Measurements from ENCODE around the gene CCT3. TPM values are rescaled to one million over a fixed set of nuclear protein-coding genes. Genes with fewer than 3 reads are reported as not detected.

Gene CCT3
- total RNA-seq, 4 donors from 2014 or later = 91.4 to 198 (median 149) TPM

GRCh38 chr1:156281281-156281680, 56.8 kb downstream of the CCT3 start:
- TF ChIP-seq POLR2AphosphoS5 (IDR thresholded peaks at IDR 0.05) (no peak), EP300 (IDR thresholded peaks at IDR 0.05) (no peak), POLR2A (IDR thresholded peaks at IDR 0.05) (no peak)
- TF ChIP-seq, protein P1, sequence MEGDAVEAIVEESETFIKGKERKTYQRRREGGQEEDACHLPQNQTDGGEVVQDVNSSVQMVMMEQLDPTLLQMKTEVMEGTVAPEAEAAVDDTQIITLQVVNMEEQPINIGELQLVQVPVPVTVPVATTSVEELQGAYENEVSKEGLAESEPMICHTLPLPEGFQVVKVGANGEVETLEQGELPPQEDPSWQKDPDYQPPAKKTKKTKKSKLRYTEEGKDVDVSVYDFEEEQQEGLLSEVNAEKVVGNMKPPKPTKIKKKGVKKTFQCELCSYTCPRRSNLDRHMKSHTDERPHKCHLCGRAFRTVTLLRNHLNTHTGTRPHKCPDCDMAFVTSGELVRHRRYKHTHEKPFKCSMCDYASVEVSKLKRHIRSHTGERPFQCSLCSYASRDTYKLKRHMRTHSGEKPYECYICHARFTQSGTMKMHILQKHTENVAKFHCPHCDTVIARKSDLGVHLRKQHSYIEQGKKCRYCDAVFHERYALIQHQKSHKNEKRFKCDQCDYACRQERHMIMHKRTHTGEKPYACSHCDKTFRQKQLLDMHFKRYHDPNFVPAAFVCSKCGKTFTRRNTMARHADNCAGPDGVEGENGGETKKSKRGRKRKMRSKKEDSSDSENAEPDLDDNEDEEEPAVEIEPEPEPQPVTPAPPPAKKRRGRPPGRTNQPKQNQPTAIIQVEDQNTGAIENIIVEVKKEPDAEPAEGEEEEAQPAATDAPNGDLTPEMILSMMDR (IDR thresholded peaks at IDR 0.05) = no peak
- no peaks in the 10 kb centered on the region for H3K9me3 ChIP-seq
- H3K4me3 ChIP-seq = peak overlapping the region; percentile 86
- peaks cover 36% of the 10 kb centered on the region for H3K36me3 ChIP-seq
- WGBS = 18% methylated on average over 8 of the region's 8 CpGs
- H3K27ac ChIP-seq = no peak overlapping the region
- peaks cover 43% of the 10 kb centered on the region for H3K4me1 ChIP-seq
- no peak for DNase-seq (ENCODE audit: low spot score in 2 of 2)
- H3K27me3 ChIP-seq = no peaks in the 10 kb centered on the region

- H3K4me3 ChIP-seq = no peak overlapping the region
- peaks cover 40% of the 10 kb centered on the region for H3K36me3 ChIP-seq
- 89% methylated on average over 3 of the region's 3 CpGs for WGBS
- TF ChIP-seq EP300 (IDR thresholded peaks at IDR 0.05) (no peak), POLR2AphosphoS5 (IDR thresholded peaks at IDR 0.05) (no peak), POLR2A (IDR thresholded peaks at IDR 0.05) (no peak)
- TF ChIP-seq, protein P1 (IDR thresholded peaks at IDR 0.05) = no peak
- DNase-seq (ENCODE audit: low spot score in 2 of 2) = no peak
- no peaks in the 10 kb centered on the region for H3K9me3 ChIP-seq
- H3K4me1 ChIP-seq = peaks cover 28% of the 10 kb centered on the region
- H3K27ac ChIP-seq = no peak overlapping the region
- no peaks in the 10 kb centered on the region for H3K27me3 ChIP-seq
These were observed 58.3 kb downstream of the CCT3 start for GRCh38 chr1:156279837-156280236.

DNA sequence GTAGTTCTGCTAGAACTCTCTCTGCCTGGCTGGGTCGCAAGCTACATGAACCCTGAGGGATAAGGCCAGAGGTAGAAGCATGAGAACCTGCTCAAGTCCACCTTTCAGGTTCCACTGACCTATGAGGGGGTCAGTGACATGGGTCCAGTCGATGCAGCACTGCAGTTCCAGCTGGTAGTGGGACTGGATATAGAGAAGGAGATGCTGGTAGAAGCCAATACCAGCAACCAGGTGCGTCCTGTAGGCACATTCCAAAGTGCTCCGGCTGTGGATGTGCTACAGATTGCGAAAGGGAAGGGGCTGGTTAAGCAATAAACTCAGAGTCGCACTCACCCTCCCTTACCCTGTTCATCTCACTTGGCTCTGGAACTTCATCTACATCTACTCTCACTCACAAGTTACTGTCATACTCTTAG, 61.1 kb downstream of the CCT3 start:
- Histone ChIP-seq H3K36me3 (peaks cover 69% of the 10 kb centered on the region), H3K4me3 (no peak overlapping the region), H3K27me3 (no peaks in the 10 kb centered on the region), H3K4me1 (peaks cover 15% of the 10 kb centered on the region), H3K9me3 (no peaks in the 10 kb centered on the region), H3K27ac (no peak overlapping the region)
- TF ChIP-seq EP300 (IDR thresholded peaks at IDR 0.05) (no peak), POLR2A (IDR thresholded peaks at IDR 0.05) (no peak), POLR2AphosphoS5 (IDR thresholded peaks at IDR 0.05) (no peak)
- TF ChIP-seq, protein P1 (IDR thresholded peaks at IDR 0.05) = no peak
- 61% methylated on average over 6 of the region's 6 CpGs for WGBS
- no peak for DNase-seq (ENCODE audit: low spot score in 2 of 2)

GRCh38 chr1:156276532-156276931, 61.6 kb downstream of the CCT3 start:
- Histone ChIP-seq H3K9me3 (no peaks in the 10 kb centered on the region), H3K27ac (no peak overlapping the region), H3K27me3 (no peaks in the 10 kb centered on the region), H3K4me1 (peaks cover 11% of the 10 kb centered on the region), H3K4me3 (no peak overlapping the region), H3K36me3 (peaks cover 73% of the 10 kb centered on the region)
- TF ChIP-seq, protein P1 (IDR thresholded peaks at IDR 0.05) = no peak
- TF ChIP-seq EP300 (IDR thresholded peaks at IDR 0.05) = no peak
- TF ChIP-seq POLR2AphosphoS5 (IDR thresholded peaks at IDR 0.05) = no peak
- TF ChIP-seq POLR2A (IDR thresholded peaks at IDR 0.05) = no peak
- DNase-seq (ENCODE audit: low spot score in 2 of 2) = no peak

DNA sequence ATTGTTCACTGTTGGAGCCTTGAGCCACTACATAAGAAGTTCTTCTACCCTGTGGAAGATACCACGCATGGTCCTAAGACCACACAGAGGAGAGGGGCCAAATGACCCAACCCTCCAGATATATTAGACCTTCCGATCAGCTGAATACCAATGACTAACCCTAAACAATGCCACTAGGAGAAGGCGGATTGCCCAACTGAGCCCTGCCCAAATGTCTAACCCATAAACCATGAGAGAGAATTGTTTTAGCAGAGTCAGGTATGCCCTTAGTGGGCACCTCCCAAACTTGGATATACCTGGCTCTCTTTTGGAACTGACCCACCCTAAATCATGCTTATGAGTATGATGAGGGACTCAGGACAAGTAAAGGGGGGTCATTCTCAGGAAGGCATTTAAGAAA, 67.8 kb downstream of the CCT3 start:
- H3K27ac ChIP-seq = no peak overlapping the region
- 94% methylated on average over 3 of the region's 3 CpGs for WGBS
- TF ChIP-seq POLR2A (IDR thresholded peaks at IDR 0.05) (no peak), EP300 (IDR thresholded peaks at IDR 0.05) (no peak), POLR2AphosphoS5 (IDR thresholded peaks at IDR 0.05) (no peak)
- TF ChIP-seq, protein P1 (IDR thresholded peaks at IDR 0.05) = no peak

More for the DNA sequence above, 67.8 kb downstream of the CCT3 start:
- Histone ChIP-seq H3K4me3 (no peak overlapping the region), H3K9me3 (no peaks in the 10 kb centered on the region), H3K36me3 (peaks cover 99% of the 10 kb centered on the region), H3K27me3 (no peaks in the 10 kb centered on the region), H3K4me1 (no peaks in the 10 kb centered on the region)
- no peak for DNase-seq (ENCODE audit: low spot score in 2 of 2)
